ENCODE measurements around the gene KCTD21. TPM values are rescaled to one million over a fixed set of nuclear protein-coding genes. Genes with fewer than 3 reads are reported as not detected.

Gene KCTD21
- total RNA-seq, 1 experiment from 2014 or later: 3.0 TPM

DNA sequence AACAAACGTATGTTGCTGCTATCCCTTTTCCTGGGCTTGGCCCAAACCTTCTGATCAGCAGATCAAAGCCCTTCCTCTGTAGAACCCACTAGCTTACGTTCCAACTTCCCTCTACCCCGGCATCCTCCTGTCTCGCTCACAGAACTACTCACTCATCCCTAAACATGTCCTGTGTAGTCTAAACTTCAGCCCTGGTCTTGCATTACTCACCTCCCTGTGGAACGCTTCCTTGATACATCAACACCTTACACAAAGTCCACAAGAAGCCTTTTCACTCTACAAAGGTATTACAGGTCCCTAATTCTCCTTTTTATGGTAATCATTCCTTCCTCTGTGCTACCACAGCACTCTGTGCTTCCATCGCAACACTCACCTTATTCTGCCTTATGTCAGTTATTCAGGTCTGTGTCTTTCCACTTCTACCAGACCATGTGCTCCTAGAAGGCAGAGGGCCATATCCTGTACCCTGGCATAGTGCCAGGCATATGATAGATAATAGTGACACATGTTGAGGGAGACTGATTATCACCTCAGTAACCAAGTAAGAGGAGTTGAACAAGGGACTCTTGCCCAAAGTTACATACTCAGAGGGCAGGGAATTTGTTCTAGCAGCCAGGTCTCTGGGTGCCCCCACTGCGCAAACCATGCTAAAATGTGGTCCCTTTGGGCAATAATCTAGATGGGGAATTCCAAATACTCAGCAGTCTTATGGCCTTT lies 41.9 kb upstream of the KCTD21 start:
- no peak overlapping the region for H3K27ac ChIP-seq (ENCODE audit: low read depth, low read length)
- H3K9me2 ChIP-seq (ENCODE audit: insufficient read depth): no peaks in the 10 kb centered on the region
- ATAC-seq: no peak
- no peaks in the 10 kb centered on the region for H3K4me1 ChIP-seq (ENCODE audit: control insufficient read depth in 1 of 2, insufficient read depth in 2 of 2, low read length in 2 of 2)
- CTCF ChIA-PET: no interaction called here
- POLR2A ChIA-PET: no interaction called here
- H2AFZ ChIP-seq (ENCODE audit: low read depth, low read length, poor library complexity, severe bottlenecking): no peak overlapping the region
- no peak overlapping the region for H3K9ac ChIP-seq (ENCODE audit: low read length)
- no peaks in the 10 kb centered on the region for H3K36me3 ChIP-seq (ENCODE audit: control insufficient read depth in 1 of 2, insufficient read depth in 2 of 2, low read length in 2 of 2)
- H3K4me3 ChIP-seq (replicated peaks in 1 of 2; ENCODE audit: low read depth in 1 of 2, low read length in 2 of 2): no peak overlapping the region
- H4K20me1 ChIP-seq (ENCODE audit: insufficient read depth): no peaks in the 10 kb centered on the region
- TF ChIP-seq EZH2 (IDR thresholded peaks at IDR 0.05) (no peak), TCF7L2 (IDR thresholded peaks at IDR 0.05; ENCODE audit: borderline replicate concordance, extremely low read depth, insufficient read depth, insufficient read length) (no peak), FOSL1 (IDR thresholded peaks at IDR 0.05; ENCODE audit: low read depth) (no peak), SP1 (IDR thresholded peaks at IDR 0.05; ENCODE audit: low read depth) (no peak), ZNF274 (IDR thresholded peaks at IDR 0.05; ENCODE audit: low read depth, low read length) (no peak), ATF3 (IDR thresholded peaks at IDR 0.05) (no peak), SRF (IDR thresholded peaks at IDR 0.05; ENCODE audit: low read depth) (no peak), ZBTB33 (IDR thresholded peaks at IDR 0.05; ENCODE audit: extremely low read depth, insufficient replicate concordance, low read length) (no peak), EGR1 (IDR thresholded peaks at IDR 0.05; ENCODE audit: low read depth) (no peak), SIN3A (IDR thresholded peaks at IDR 0.05; ENCODE audit: low read depth) (no peak), CBX3 (IDR thresholded peaks at IDR 0.05; ENCODE audit: low read depth) (no peak), CEBPB (IDR thresholded peaks at IDR 0.05; ENCODE audit: low read depth) (no peak), YY1 (IDR thresholded peaks at IDR 0.05; ENCODE audit: extremely low read depth, insufficient replicate concordance, low read depth, low read length) (no peak), ZFX (IDR thresholded peaks at IDR 0.05) (no peak), POLR2AphosphoS5 (IDR thresholded peaks at IDR 0.05; ENCODE audit: low read depth, low read length) (no peak), ELF1 (IDR thresholded peaks at IDR 0.05; ENCODE audit: borderline replicate concordance, low read depth) (no peak), JUND (IDR thresholded peaks at IDR 0.05) (no peak)
- TF ChIP-seq, protein P1, sequence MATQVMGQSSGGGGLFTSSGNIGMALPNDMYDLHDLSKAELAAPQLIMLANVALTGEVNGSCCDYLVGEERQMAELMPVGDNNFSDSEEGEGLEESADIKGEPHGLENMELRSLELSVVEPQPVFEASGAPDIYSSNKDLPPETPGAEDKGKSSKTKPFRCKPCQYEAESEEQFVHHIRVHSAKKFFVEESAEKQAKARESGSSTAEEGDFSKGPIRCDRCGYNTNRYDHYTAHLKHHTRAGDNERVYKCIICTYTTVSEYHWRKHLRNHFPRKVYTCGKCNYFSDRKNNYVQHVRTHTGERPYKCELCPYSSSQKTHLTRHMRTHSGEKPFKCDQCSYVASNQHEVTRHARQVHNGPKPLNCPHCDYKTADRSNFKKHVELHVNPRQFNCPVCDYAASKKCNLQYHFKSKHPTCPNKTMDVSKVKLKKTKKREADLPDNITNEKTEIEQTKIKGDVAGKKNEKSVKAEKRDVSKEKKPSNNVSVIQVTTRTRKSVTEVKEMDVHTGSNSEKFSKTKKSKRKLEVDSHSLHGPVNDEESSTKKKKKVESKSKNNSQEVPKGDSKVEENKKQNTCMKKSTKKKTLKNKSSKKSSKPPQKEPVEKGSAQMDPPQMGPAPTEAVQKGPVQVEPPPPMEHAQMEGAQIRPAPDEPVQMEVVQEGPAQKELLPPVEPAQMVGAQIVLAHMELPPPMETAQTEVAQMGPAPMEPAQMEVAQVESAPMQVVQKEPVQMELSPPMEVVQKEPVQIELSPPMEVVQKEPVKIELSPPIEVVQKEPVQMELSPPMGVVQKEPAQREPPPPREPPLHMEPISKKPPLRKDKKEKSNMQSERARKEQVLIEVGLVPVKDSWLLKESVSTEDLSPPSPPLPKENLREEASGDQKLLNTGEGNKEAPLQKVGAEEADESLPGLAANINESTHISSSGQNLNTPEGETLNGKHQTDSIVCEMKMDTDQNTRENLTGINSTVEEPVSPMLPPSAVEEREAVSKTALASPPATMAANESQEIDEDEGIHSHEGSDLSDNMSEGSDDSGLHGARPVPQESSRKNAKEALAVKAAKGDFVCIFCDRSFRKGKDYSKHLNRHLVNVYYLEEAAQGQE (IDR thresholded peaks at IDR 0.05; ENCODE audit: low read depth): no peak
- TF ChIP-seq, protein P2, sequence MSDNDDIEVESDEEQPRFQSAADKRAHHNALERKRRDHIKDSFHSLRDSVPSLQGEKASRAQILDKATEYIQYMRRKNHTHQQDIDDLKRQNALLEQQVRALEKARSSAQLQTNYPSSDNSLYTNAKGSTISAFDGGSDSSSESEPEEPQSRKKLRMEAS (IDR thresholded peaks at IDR 0.05): no peak
- TF ChIP-seq, protein P3, sequence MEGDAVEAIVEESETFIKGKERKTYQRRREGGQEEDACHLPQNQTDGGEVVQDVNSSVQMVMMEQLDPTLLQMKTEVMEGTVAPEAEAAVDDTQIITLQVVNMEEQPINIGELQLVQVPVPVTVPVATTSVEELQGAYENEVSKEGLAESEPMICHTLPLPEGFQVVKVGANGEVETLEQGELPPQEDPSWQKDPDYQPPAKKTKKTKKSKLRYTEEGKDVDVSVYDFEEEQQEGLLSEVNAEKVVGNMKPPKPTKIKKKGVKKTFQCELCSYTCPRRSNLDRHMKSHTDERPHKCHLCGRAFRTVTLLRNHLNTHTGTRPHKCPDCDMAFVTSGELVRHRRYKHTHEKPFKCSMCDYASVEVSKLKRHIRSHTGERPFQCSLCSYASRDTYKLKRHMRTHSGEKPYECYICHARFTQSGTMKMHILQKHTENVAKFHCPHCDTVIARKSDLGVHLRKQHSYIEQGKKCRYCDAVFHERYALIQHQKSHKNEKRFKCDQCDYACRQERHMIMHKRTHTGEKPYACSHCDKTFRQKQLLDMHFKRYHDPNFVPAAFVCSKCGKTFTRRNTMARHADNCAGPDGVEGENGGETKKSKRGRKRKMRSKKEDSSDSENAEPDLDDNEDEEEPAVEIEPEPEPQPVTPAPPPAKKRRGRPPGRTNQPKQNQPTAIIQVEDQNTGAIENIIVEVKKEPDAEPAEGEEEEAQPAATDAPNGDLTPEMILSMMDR (IDR thresholded peaks at IDR 0.05 in 2 of 3, conservative IDR thresholded peaks at IDR 0.05 in 1 of 3; ENCODE audit: borderline replicate concordance in 1 of 3, insufficient read depth in 1 of 3, low read depth in 2 of 3, low read length in 2 of 3): no peak
- DNase-seq (ENCODE audit: low read depth, low spot score): no peak
- H3K4me2 ChIP-seq (ENCODE audit: low read length): no peak overlapping the region
- H3K9me3 ChIP-seq (ENCODE audit: control insufficient read depth in 1 of 2, insufficient read depth in 1 of 2, low read depth in 1 of 2, low read length in 2 of 2): no peaks in the 10 kb centered on the region
- BruUV-seq (replicated peaks): no TSS peak
- intact Hi-C loops (cut with micrococcal nuclease): no loop called here
- H3K27me3 ChIP-seq (ENCODE audit: insufficient read depth, low read length): no peaks in the 10 kb centered on the region
- RAD21 ChIA-PET (ENCODE audit: low non-redundant PET in 1 of 2, low total read pairs in 2 of 2, uncharacterized antibody in 2 of 2, unreplicated experiment in 2 of 2): no interaction called here
- H3K79me2 ChIP-seq (ENCODE audit: insufficient read depth, low read length): no peaks in the 10 kb centered on the region

Measured in HCT116 (cell line).